ENCODE data around the gene CDC26. TPM values are rescaled to one million over a fixed set of nuclear protein-coding genes. Genes with fewer than 3 reads are reported as not detected.

Gene CDC26
- total RNA-seq, 1 donor from 2014 or later, result 28.2 TPM

DNA sequence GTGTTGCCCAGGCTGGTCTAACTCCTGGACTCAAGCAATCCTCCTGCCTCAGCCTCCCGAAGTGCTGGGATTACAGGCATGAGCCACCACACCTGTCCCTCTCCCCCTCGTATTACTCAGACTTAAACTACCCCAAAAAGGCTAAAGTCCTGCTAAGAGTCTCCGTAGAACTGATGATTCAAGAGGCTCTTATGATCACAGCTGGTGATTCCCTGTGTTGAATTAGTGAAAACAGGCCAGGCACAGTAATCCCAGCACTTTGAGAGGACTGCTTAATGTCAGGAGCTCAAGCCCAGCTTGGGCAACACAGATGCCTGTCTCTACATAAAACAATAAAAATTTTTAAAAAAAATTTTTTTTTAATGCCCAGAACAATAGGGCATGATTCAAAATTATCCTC, 9.2 kb downstream of the CDC26 start:
- no peak overlapping the region for H3K4me3 Mint-ChIP-seq (ENCODE audit: unreplicated experiment)
- no peaks in the 10 kb centered on the region for H3K27me3 Mint-ChIP-seq (ENCODE audit: unreplicated experiment)
- H3K27ac Mint-ChIP-seq (ENCODE audit: unreplicated experiment), result no peak overlapping the region
- peaks cover 33% of the 10 kb centered on the region for H3K36me3 Mint-ChIP-seq (ENCODE audit: unreplicated experiment)
- TF ChIP-seq, protein P1, sequence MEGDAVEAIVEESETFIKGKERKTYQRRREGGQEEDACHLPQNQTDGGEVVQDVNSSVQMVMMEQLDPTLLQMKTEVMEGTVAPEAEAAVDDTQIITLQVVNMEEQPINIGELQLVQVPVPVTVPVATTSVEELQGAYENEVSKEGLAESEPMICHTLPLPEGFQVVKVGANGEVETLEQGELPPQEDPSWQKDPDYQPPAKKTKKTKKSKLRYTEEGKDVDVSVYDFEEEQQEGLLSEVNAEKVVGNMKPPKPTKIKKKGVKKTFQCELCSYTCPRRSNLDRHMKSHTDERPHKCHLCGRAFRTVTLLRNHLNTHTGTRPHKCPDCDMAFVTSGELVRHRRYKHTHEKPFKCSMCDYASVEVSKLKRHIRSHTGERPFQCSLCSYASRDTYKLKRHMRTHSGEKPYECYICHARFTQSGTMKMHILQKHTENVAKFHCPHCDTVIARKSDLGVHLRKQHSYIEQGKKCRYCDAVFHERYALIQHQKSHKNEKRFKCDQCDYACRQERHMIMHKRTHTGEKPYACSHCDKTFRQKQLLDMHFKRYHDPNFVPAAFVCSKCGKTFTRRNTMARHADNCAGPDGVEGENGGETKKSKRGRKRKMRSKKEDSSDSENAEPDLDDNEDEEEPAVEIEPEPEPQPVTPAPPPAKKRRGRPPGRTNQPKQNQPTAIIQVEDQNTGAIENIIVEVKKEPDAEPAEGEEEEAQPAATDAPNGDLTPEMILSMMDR (IDR thresholded peaks at IDR 0.05), result no peak
- no peaks in the 10 kb centered on the region for H3K9me3 Mint-ChIP-seq (ENCODE audit: unreplicated experiment)
- DNase-seq (ENCODE audit: extremely low spot score, unreplicated experiment), result no peak
- H3K4me1 Mint-ChIP-seq (ENCODE audit: unreplicated experiment), result peaks cover 4% of the 10 kb centered on the region

DNA sequence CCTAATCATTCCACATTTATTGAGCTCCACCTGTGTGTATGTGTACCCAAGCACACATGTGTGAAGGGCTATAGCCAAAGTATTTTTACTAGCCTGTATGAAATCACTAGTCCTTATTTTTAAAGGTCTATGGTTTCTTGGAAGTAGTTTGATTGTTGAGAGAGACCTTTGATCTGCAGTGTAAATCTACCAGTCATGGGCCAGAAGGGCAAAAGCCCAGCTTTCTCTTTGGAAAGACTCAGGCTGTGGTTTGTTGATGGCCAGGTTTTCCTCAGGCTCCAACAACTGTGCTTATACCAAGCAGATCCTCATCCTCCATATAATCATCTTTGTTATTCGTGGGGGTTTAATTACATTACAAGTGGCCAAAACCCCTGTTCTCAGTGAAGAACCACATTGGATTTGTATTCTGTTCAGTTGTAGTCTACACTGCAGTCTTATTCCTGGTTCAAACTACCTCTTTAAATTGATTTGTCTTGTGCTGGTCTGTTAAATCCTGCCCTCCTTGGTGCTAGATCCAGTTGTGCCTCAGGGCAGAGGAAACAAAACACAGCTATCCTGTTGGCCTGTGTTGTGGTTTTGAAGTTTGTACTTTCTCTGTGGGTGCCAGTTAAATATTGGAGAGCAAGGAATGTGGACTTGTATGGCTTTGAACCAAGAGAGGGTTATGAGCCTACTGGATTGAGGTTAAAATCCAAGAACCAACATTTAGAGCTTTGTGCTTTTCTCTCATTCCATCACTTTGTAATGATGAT, 13.3 kb downstream of the CDC26 start:
- Mint-ChIP-seq H3K4me3 (ENCODE audit: unreplicated experiment) (no peak overlapping the region), H3K27ac (ENCODE audit: unreplicated experiment) (no peak overlapping the region)
- TF ChIP-seq, protein P1 (IDR thresholded peaks at IDR 0.05), result no peak

DNA sequence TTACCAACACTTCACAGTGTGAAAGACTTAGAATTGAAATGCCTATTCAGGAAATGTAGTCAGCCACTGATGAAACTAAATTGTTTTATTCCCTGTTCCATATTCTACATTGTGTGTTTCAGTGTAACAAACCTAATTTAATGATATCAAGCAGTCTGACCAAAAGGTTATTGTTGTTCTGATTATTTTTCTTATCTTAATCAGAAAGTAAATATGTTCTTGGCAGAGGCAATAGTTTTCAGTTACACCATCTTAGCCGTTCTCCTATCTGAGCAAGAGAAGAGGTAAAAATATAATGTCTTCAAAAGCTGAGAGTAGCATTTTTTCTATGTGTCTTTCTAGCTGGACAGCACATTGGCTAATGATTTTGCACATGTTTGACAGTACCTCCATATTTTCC, 17.1 kb downstream of the CDC26 start:
- Mint-ChIP-seq H3K36me3 (ENCODE audit: unreplicated experiment) (peaks cover 31% of the 10 kb centered on the region), H3K27me3 (ENCODE audit: unreplicated experiment) (no peaks in the 10 kb centered on the region), H3K4me1 (ENCODE audit: unreplicated experiment) (peaks cover 4% of the 10 kb centered on the region), H3K9me3 (ENCODE audit: unreplicated experiment) (no peaks in the 10 kb centered on the region), H3K4me3 (ENCODE audit: unreplicated experiment) (no peak overlapping the region), H3K27ac (ENCODE audit: unreplicated experiment) (no peak overlapping the region)
- TF ChIP-seq, protein P1 (IDR thresholded peaks at IDR 0.05), result no peak
- no peak for DNase-seq (ENCODE audit: extremely low spot score, unreplicated experiment)

More for the DNA sequence above, 13.3 kb downstream of the CDC26 start:
- H3K4me1 Mint-ChIP-seq (ENCODE audit: unreplicated experiment), result peaks cover 4% of the 10 kb centered on the region
- DNase-seq (ENCODE audit: extremely low spot score, unreplicated experiment), result no peak
- no peaks in the 10 kb centered on the region for H3K27me3 Mint-ChIP-seq (ENCODE audit: unreplicated experiment)
- peaks cover 40% of the 10 kb centered on the region for H3K36me3 Mint-ChIP-seq (ENCODE audit: unreplicated experiment)
- no peaks in the 10 kb centered on the region for H3K9me3 Mint-ChIP-seq (ENCODE audit: unreplicated experiment)

DNA sequence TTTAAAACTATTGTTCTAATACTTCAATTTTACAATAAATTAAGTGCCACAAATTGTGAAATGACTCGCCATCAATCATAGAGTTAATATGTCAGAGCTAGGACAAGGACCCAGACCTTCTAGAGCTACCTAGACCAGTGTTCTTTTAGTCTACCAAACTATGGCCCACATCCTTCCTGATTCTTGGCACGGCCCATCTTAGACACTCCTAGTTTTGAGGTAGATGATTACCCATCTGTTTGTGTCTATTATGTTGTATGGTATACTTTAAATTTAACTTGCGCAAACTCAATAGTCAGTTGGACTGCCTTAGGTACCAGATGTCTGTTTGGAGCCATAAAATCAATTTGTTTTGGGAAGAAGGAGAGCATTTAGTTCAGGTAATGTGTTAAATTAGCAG, 17.5 kb downstream of the CDC26 start:
- no peak for DNase-seq (ENCODE audit: extremely low spot score, unreplicated experiment)
- peaks cover 4% of the 10 kb centered on the region for H3K4me1 Mint-ChIP-seq (ENCODE audit: unreplicated experiment)
- H3K27ac Mint-ChIP-seq (ENCODE audit: unreplicated experiment), result no peak overlapping the region
- peaks cover 30% of the 10 kb centered on the region for H3K36me3 Mint-ChIP-seq (ENCODE audit: unreplicated experiment)
- H3K4me3 Mint-ChIP-seq (ENCODE audit: unreplicated experiment), result no peak overlapping the region
- H3K9me3 Mint-ChIP-seq (ENCODE audit: unreplicated experiment), result no peaks in the 10 kb centered on the region
- no peaks in the 10 kb centered on the region for H3K27me3 Mint-ChIP-seq (ENCODE audit: unreplicated experiment)
- TF ChIP-seq, protein P1 (IDR thresholded peaks at IDR 0.05), result no peak

DNA sequence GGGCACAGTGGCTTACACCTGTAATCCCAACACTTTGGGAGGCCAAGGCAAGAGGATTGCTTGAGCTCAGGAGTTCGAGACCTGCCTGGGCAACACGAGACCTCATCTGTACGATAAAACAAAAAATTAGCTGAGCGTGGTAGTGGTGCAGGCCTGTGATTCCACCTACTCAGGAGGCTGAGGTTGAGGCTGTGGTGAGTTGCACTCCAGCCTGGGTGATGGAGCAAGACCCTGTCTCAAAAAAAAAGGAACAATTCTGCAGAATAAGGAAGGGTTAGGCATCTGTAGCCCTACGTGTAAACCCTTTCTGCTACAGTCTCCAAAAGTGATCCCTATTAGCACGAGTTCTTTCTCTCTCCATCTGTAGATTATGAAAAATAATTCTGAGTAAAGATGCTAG, 19.9 kb downstream of the CDC26 start:
- H3K27me3 Mint-ChIP-seq (ENCODE audit: unreplicated experiment), result no peaks in the 10 kb centered on the region

More for the DNA sequence above, 19.9 kb downstream of the CDC26 start:
- Mint-ChIP-seq H3K27ac (ENCODE audit: unreplicated experiment) (no peak overlapping the region), H3K9me3 (ENCODE audit: unreplicated experiment) (no peaks in the 10 kb centered on the region), H3K4me1 (ENCODE audit: unreplicated experiment) (no peaks in the 10 kb centered on the region), H3K36me3 (ENCODE audit: unreplicated experiment) (peaks cover 26% of the 10 kb centered on the region), H3K4me3 (ENCODE audit: unreplicated experiment) (no peak overlapping the region)
- TF ChIP-seq, protein P1 (IDR thresholded peaks at IDR 0.05), result no peak
- DNase-seq (ENCODE audit: extremely low spot score, unreplicated experiment), result no peak

All from osteocyte (in vitro differentiated cells).